ENCODE data around the gene CEACAM3. TPM values are rescaled to one million over a fixed set of nuclear protein-coding genes. Genes with fewer than 3 reads are reported as not detected.

Gene CEACAM3
- total RNA-seq, 4 donors from 2014 or later = 0.54 to 1.6 TPM; not detected in 2

DNA sequence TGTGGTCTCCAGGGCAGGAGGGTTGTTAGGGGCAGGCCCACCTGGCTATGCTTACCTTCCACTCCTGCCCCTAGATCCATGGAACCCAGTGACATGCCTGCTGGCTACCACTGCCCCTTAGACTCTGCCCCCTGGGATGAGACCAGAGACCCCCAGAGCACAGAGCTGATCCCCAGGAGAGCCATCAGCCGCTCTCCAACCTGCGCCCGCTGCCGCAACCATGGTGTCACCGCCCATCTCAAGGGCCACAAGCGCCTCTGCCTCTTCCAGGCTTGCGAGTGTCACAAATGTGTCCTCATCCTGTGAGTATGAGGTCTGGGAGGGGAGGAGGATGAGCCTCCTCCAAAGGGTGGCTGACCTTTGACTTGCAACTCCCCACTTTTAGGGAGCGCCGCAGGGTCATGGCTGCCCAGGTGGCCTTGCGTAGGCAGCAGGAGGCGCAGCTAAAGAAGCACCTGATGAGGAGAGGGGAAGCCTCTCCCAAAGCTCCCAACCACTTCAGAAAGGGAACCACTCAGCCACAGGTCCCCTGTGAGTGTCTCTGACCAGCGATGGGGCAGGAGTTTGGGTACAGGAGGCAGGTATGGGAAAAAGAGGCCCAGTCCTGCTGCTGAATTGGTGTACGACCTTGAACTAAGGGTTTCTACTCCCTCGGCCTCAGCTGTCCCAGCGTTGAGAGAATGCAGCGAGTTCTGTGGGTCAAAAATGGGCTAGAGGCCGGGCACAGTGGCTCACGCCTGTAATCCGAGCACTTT, 51.1 kb downstream of the CEACAM3 start:
- Histone ChIP-seq H3K27ac (no peak overlapping the region), H3K36me3 (no peaks in the 10 kb centered on the region), H3K27me3 (peaks cover 59% of the 10 kb centered on the region), H3K4me1 (no peaks in the 10 kb centered on the region), H3K9me3 (no peaks in the 10 kb centered on the region), H3K4me3 (no peak overlapping the region)
- TF ChIP-seq, protein P1, sequence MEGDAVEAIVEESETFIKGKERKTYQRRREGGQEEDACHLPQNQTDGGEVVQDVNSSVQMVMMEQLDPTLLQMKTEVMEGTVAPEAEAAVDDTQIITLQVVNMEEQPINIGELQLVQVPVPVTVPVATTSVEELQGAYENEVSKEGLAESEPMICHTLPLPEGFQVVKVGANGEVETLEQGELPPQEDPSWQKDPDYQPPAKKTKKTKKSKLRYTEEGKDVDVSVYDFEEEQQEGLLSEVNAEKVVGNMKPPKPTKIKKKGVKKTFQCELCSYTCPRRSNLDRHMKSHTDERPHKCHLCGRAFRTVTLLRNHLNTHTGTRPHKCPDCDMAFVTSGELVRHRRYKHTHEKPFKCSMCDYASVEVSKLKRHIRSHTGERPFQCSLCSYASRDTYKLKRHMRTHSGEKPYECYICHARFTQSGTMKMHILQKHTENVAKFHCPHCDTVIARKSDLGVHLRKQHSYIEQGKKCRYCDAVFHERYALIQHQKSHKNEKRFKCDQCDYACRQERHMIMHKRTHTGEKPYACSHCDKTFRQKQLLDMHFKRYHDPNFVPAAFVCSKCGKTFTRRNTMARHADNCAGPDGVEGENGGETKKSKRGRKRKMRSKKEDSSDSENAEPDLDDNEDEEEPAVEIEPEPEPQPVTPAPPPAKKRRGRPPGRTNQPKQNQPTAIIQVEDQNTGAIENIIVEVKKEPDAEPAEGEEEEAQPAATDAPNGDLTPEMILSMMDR (IDR thresholded peaks at IDR 0.05) = no peak
- TF ChIP-seq POLR2AphosphoS5 (IDR thresholded peaks at IDR 0.05) (no peak), EP300 (IDR thresholded peaks at IDR 0.05) (no peak), POLR2A (IDR thresholded peaks at IDR 0.05) (no peak)
- 67 to 94% methylated on average over 3 of the region's 19 CpGs for WGBS, 2 donors (ENCODE audit: low coverage in 1 of 2)
- ATAC-seq = no peak

DNA sequence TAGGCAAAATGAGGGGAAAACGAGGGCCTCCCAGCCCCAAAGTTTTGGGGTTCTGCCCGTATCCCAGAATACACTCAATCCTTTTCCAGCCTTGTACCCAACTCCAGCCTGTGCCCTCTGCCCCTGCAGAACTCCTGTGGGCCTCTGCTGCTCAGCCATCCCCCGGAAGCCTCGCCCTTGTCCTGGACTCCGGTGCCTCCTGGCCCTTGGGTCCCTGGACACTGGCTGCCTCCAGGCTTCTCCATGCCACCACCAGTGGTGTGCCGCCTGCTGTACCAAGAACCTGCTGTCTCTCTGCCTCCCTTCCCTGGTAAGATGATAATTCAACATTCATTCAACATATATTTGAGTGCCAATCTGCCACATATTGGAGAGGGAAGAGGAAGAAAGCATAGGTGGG, 52.3 kb downstream of the CEACAM3 start:
- TF ChIP-seq, protein P1 (IDR thresholded peaks at IDR 0.05) = no peak
- TF ChIP-seq EP300 (IDR thresholded peaks at IDR 0.05) = no peak
- TF ChIP-seq POLR2A (IDR thresholded peaks at IDR 0.05) = no peak
- no peak for TF ChIP-seq POLR2AphosphoS5 (IDR thresholded peaks at IDR 0.05)
- H3K4me1 ChIP-seq = no peaks in the 10 kb centered on the region
- WGBS, 2 donors (ENCODE audit: low coverage in 1 of 2) = 72 to 84% methylated on average over 6 of the region's 6 CpGs
- H3K4me3 ChIP-seq = no peak overlapping the region
- no peak for ATAC-seq
- H3K27me3 ChIP-seq = peaks cover 53% of the 10 kb centered on the region
- H3K9me3 ChIP-seq = no peaks in the 10 kb centered on the region
- no peaks in the 10 kb centered on the region for H3K36me3 ChIP-seq
- no peak overlapping the region for H3K27ac ChIP-seq

DNA sequence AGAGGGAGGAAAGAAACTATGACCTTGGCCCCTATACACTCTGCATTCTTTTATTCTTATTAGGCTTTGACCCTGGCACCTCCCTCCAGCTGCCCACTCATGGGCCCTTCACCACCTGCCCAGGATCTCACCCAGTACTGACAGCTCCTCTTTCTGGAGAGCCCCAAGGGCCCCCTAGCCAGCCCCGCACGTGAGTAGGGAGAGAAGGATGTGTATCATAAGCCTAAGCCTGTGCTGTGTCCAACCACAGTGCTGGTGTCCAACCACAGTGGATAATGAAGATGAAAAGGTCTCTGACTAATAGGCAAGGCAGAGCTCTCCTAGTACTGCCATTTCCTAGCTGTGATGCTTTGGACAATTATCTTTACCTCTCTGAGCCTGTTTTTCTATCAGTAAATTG, 52.7 kb downstream of the CEACAM3 start:
- no peak for ATAC-seq
- TF ChIP-seq, protein P1 (IDR thresholded peaks at IDR 0.05) = no peak
- TF ChIP-seq POLR2AphosphoS5 (IDR thresholded peaks at IDR 0.05) (no peak), POLR2A (IDR thresholded peaks at IDR 0.05) (no peak), EP300 (IDR thresholded peaks at IDR 0.05) (no peak)
- WGBS, 2 donors (ENCODE audit: low coverage in 1 of 2) = no CpG with 5 or more reads among the region's 2 CpGs

DNA sequence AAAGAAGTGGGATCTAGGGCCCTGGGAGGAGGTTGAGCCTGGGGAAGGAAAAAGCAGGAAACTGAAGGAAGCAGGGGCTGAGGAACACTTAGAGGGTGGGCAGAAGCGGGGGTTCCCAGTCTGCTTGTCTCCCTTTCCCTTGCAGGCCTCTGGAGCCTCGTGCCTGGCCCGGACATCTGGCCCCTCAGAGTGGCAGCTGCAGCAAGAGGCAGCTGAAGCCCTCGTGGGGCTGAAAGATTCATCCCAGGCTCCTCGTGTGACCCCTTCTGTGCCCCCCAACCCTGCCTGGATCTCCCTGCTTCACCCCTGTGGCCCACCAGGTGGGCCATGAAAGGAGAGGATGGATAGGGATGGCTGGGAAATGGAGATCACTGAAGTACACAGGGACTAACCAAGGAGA, 54.0 kb downstream of the CEACAM3 start:
- Histone ChIP-seq H3K9me3 (no peaks in the 10 kb centered on the region), H3K4me1 (no peaks in the 10 kb centered on the region), H3K27me3 (peaks cover 46% of the 10 kb centered on the region), H3K4me3 (no peak overlapping the region), H3K27ac (no peak overlapping the region), H3K36me3 (no peaks in the 10 kb centered on the region)
- TF ChIP-seq POLR2A (IDR thresholded peaks at IDR 0.05) = no peak
- no peak for ATAC-seq
- WGBS, 2 donors (ENCODE audit: low coverage in 1 of 2) = no CpG with 5 or more reads among the region's 5 CpGs

More for the DNA sequence above, 52.7 kb downstream of the CEACAM3 start:
- H3K27ac ChIP-seq = no peak overlapping the region
- H3K4me3 ChIP-seq = no peak overlapping the region
- H3K36me3 ChIP-seq = no peaks in the 10 kb centered on the region
- no peaks in the 10 kb centered on the region for H3K9me3 ChIP-seq
- H3K4me1 ChIP-seq = no peaks in the 10 kb centered on the region
- H3K27me3 ChIP-seq = peaks cover 49% of the 10 kb centered on the region

DNA sequence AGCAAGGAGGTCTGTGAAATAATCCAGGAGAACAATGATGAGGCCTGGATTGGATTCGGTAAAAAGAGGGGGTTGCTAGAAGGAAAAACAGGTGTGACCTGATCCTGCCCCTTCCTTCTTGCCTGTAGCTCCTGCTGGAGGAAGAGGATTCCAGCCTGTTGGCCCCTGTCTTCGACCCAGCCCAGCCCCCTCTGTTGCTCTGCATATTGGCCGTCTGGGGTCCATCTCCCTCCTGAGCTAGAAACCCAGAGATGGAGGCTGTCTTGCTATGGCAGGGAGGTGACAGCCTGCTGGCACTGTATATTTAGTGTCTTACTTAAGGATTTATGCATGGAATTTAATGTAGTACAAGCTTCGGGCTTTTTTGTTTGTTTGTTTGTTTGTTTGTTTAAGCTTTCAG, 55.1 kb downstream of the CEACAM3 start:
- H3K27ac ChIP-seq = no peak overlapping the region
- WGBS, 2 donors (ENCODE audit: low coverage in 1 of 2) = 6 to 11% methylated on average over 4 of the region's 4 CpGs
- no peak for ATAC-seq
- no peaks in the 10 kb centered on the region for H3K36me3 ChIP-seq
- no peak for TF ChIP-seq POLR2A (IDR thresholded peaks at IDR 0.05)
- no peak for TF ChIP-seq EP300 (IDR thresholded peaks at IDR 0.05)
- no peak for TF ChIP-seq POLR2AphosphoS5 (IDR thresholded peaks at IDR 0.05)
- TF ChIP-seq, protein P1 (IDR thresholded peaks at IDR 0.05) = no peak
- no peak overlapping the region for H3K4me3 ChIP-seq
- peaks cover 50% of the 10 kb centered on the region for H3K27me3 ChIP-seq
- no peaks in the 10 kb centered on the region for H3K4me1 ChIP-seq
- no peaks in the 10 kb centered on the region for H3K9me3 ChIP-seq
